ENCODE results near the gene USP48.

USP48 gene

DNA sequence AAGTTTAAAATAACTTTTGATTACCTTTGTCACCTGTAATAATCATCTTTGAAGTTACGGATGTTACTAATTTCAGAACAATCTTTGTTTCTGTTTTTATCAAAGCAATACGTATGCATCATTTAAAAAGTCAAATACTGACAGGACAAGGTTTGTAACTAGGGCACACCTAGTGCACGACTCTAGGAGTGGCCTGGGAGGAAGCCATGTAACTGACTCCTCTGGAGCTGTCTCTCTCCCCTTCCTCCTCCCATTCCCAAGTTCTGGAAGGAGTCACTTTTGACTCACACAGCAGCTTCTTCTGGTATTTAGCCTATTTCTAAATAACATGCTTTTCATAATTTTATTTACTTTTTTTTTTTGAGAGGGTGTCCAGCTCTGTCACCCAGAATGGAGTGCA, 102.0 kb downstream of the USP48 start:
- no peak overlapping the region for H3K4me3 ChIP-seq (ENCODE audit: low read length, poor library complexity, severe bottlenecking)
- H3K4me1 ChIP-seq (ENCODE audit: insufficient read depth, low read length, poor library complexity, severe bottlenecking): no peaks in the 10 kb centered on the region
- no peaks in the 10 kb centered on the region for H4K20me1 ChIP-seq (ENCODE audit: insufficient read depth, low read length, poor library complexity, severe bottlenecking)
- TF ChIP-seq, protein P1, sequence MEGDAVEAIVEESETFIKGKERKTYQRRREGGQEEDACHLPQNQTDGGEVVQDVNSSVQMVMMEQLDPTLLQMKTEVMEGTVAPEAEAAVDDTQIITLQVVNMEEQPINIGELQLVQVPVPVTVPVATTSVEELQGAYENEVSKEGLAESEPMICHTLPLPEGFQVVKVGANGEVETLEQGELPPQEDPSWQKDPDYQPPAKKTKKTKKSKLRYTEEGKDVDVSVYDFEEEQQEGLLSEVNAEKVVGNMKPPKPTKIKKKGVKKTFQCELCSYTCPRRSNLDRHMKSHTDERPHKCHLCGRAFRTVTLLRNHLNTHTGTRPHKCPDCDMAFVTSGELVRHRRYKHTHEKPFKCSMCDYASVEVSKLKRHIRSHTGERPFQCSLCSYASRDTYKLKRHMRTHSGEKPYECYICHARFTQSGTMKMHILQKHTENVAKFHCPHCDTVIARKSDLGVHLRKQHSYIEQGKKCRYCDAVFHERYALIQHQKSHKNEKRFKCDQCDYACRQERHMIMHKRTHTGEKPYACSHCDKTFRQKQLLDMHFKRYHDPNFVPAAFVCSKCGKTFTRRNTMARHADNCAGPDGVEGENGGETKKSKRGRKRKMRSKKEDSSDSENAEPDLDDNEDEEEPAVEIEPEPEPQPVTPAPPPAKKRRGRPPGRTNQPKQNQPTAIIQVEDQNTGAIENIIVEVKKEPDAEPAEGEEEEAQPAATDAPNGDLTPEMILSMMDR (conservative IDR thresholded peaks at IDR 0.05; ENCODE audit: low read length): no peak
- no peak for TF ChIP-seq EZH2phosphoT487 (IDR thresholded peaks at IDR 0.05; ENCODE audit: borderline replicate concordance)
- no peak overlapping the region for H3K9ac ChIP-seq (ENCODE audit: low read depth, low read length, poor library complexity, severe bottlenecking)
- H3F3A ChIP-seq (ENCODE audit: low read depth): no peaks in the 10 kb centered on the region
- no peaks in the 10 kb centered on the region for H3K9me2 ChIP-seq (replicated peaks; ENCODE audit: low read depth, low read length)
- peaks cover 40% of the 10 kb centered on the region; the same call in 1 of the 2 replicates for H3K36me3 ChIP-seq (ENCODE audit: insufficient read depth, low read length)
- H3K4me2 ChIP-seq (ENCODE audit: low read depth, low read length, poor library complexity, severe bottlenecking): no peak overlapping the region
- H3K9me3 ChIP-seq (ENCODE audit: insufficient read depth, low read depth, low read length): no peaks in the 10 kb centered on the region
- H3K27me3 ChIP-seq (ENCODE audit: insufficient read depth, low read length, poor library complexity, severe bottlenecking): no peaks in the 10 kb centered on the region
- H2AFZ ChIP-seq (ENCODE audit: low read length): no peak overlapping the region
- H3K79me2 ChIP-seq (ENCODE audit: insufficient read depth, low read length): no peaks in the 10 kb centered on the region

DNA sequence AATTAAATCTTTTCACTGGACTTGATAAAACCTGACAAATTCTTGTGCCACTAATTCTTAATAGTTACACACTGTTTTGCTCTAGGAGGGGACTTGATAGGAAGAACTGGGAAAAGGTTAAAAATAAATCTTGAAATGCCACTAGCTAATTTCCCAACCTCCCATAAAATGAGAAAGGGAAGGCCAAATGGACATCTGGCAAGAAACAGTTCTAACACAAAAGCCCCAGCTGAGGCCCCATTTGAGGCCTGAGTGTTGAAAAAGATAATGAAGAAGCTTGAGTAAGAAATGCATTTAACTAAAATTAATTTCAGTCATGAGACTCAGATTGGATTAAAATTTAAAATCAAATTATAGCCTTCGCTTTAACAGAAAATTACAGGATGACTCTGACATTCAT, 102.6 kb downstream of the USP48 start:
- H4K20me1 ChIP-seq (ENCODE audit: insufficient read depth, low read length, poor library complexity, severe bottlenecking): no peaks in the 10 kb centered on the region
- H3K9me2 ChIP-seq (replicated peaks; ENCODE audit: low read depth, low read length): no peaks in the 10 kb centered on the region
- H3K4me1 ChIP-seq (ENCODE audit: insufficient read depth, low read length, poor library complexity, severe bottlenecking): no peaks in the 10 kb centered on the region
- no peak overlapping the region for H3K4me2 ChIP-seq (ENCODE audit: low read depth, low read length, poor library complexity, severe bottlenecking)
- H3K27me3 ChIP-seq (ENCODE audit: insufficient read depth, low read length, poor library complexity, severe bottlenecking): no peaks in the 10 kb centered on the region
- H3K36me3 ChIP-seq (ENCODE audit: insufficient read depth, low read length): peaks cover 36% of the 10 kb centered on the region; the same call in 1 of the 2 replicates
- TF ChIP-seq, protein P1 (conservative IDR thresholded peaks at IDR 0.05; ENCODE audit: low read length): no peak
- TF ChIP-seq EZH2phosphoT487 (IDR thresholded peaks at IDR 0.05; ENCODE audit: borderline replicate concordance): no peak
- H3K4me3 ChIP-seq (ENCODE audit: low read length, poor library complexity, severe bottlenecking): no peak overlapping the region
- H2AFZ ChIP-seq (ENCODE audit: low read length): no peak overlapping the region
- no peaks in the 10 kb centered on the region for H3K9me3 ChIP-seq (ENCODE audit: insufficient read depth, low read depth, low read length)
- no peaks in the 10 kb centered on the region for H3K79me2 ChIP-seq (ENCODE audit: insufficient read depth, low read length)
- no peak overlapping the region for H3K9ac ChIP-seq (ENCODE audit: low read depth, low read length, poor library complexity, severe bottlenecking)
- H3F3A ChIP-seq (ENCODE audit: low read depth): no peaks in the 10 kb centered on the region

DNA sequence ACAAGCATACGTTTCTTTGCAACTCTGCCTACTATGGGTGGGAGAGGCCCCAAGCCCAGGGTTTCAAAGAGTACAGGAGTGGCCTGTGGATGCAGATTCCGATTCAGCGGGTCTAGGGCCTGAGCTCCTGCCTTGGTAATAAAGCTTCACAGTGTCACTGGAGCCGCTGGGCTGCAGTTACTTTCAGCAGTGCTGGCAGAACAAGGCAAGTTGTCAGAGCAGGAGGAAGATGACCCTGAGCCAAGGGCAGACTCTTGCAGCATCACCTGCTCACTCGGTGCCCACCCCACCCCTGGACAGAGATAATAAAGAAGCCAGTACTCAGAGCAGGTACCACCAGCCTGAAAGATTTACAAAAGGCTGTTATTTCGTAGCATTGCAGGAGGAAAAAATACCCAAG, 105.8 kb downstream of the USP48 start:
- no peaks in the 10 kb centered on the region for H4K20me1 ChIP-seq (ENCODE audit: insufficient read depth, low read length, poor library complexity, severe bottlenecking)
- H2AFZ ChIP-seq (ENCODE audit: low read length): no peak overlapping the region
- TF ChIP-seq EZH2phosphoT487 (IDR thresholded peaks at IDR 0.05; ENCODE audit: borderline replicate concordance): no peak
- TF ChIP-seq, protein P1 (conservative IDR thresholded peaks at IDR 0.05; ENCODE audit: low read length): no peak
- H3K9me2 ChIP-seq (replicated peaks; ENCODE audit: low read depth, low read length): no peaks in the 10 kb centered on the region
- H3K27me3 ChIP-seq (ENCODE audit: insufficient read depth, low read length, poor library complexity, severe bottlenecking): no peaks in the 10 kb centered on the region
- H3K4me2 ChIP-seq (ENCODE audit: low read depth, low read length, poor library complexity, severe bottlenecking): no peak overlapping the region
- H3K4me3 ChIP-seq (ENCODE audit: low read length, poor library complexity, severe bottlenecking): no peak overlapping the region
- no peaks in the 10 kb centered on the region for H3F3A ChIP-seq (ENCODE audit: low read depth)
- no peaks in the 10 kb centered on the region for H3K4me1 ChIP-seq (ENCODE audit: insufficient read depth, low read length, poor library complexity, severe bottlenecking)
- H3K9ac ChIP-seq (ENCODE audit: low read depth, low read length, poor library complexity, severe bottlenecking): no peak overlapping the region
- no peaks in the 10 kb centered on the region for H3K9me3 ChIP-seq (ENCODE audit: insufficient read depth, low read depth, low read length)
- peaks cover 23% of the 10 kb centered on the region; the same call in 1 of the 2 replicates for H3K36me3 ChIP-seq (ENCODE audit: insufficient read depth, low read length)
- H3K79me2 ChIP-seq (ENCODE audit: insufficient read depth, low read length): no peaks in the 10 kb centered on the region
